Left lung (tissue), 10 donors: ENCODE measurements around the gene FMNL2. TPM values are rescaled to one million over a fixed set of nuclear protein-coding genes. Genes with fewer than 3 reads are reported as not detected.

Experiments
- ATAC-seq: fragments of 200-7000 bp; cut with Tn5 transposase; one replicate; pipeline ENCODE4 v1.9.1; 2020; ENCODE audit warnings: moderate library complexity
- DNase-seq, 4 donors: peaks; one replicate each; pipeline ENCODE4 v3.0.0-alpha.2; 2013 to 2020
- H3K27ac ChIP-seq, 2 donors: fragments of 200-600 bp; sonication (generic) in 1 of 2; one replicate each; pipeline versions ENCODE4 v1.5.0 to v1.8.0; 2020 to 2021
- H3K27me3 ChIP-seq, 2 donors: fragments of 200-600 bp; sonication (generic) in 1 of 2; one replicate each; pipeline versions ENCODE4 v1.5.0 to v1.8.0; 2020 to 2021
- H3K36me3 ChIP-seq, 2 donors: fragments of 200-600 bp; sonication (generic) in 1 of 2; one replicate each; pipeline versions ENCODE4 v1.5.0 to v1.8.0; 2020 to 2021
- H3K4me1 ChIP-seq, 2 donors: fragments of 200-600 bp; one replicate each; pipeline ENCODE4 v1.8.0; 2021
- H3K4me3 ChIP-seq, 2 donors: fragments of 200-600 bp; sonication (generic) in 1 of 2; one replicate each; pipeline versions ENCODE4 v1.5.0 to v1.8.0; 2020 to 2021; ENCODE audit warnings: mild to moderate bottlenecking in 1 of 2
- H3K9me3 ChIP-seq, 2 donors: fragments of 200-600 bp; sonication (generic) in 1 of 2; one replicate each; pipeline versions ENCODE4 v1.5.0 to v1.8.0; 2020 to 2021
- CTCF ChIP-seq, 2 donors: fragments of 200-600 bp; sonication (generic) in 1 of 2; IDR thresholded peaks; one replicate each; pipeline versions ENCODE4 v1.5.0 to v1.8.0; 2021; ENCODE audit warnings: antibody characterized with exemption in 2 of 2
- intact Hi-C, 2 donors: fragments of 100-400 bp; cut with DNase I; formaldehyde crosslinking; loops; one replicate each; pipeline versions ENCODE4 v1.11.2 to v1.14.2; 2022
- polyA plus RNA-seq, 6 donors: library from polyadenylated mRNA; unstranded; fragments of 120-200 nt; gene quantifications; one replicate each; pipeline ENCODE4 v1.2.1, GENCODE V29; 2013; ENCODE audit not compliant: insufficient read length in 6 of 6
- total RNA-seq, 2 donors: library from RNA; stranded (reverse); fragmentation: NEBNext Ultra II Directional; extraction: Animal tissue kit (Norgen Biotek cat#: 25700); gene quantifications; one replicate each; pipeline ENCODE4 v1.2.1, GENCODE V29; 2021
- donor health status: DM: no; HTN: yes; CAD: no.
- donor health status: DM: no; HTN: no; CAD: no.

Gene FMNL2
- total and polyA plus RNA-seq, 8 donors, result 36.3 to 90.0 (median 77.7) TPM

GRCh38 chr2:152389483-152389882 is 54.5 kb downstream of the FMNL2 start:
- ATAC-seq (no peak), DNase-seq (peak in 1 of 4 donors; percentile 65)
- H3K9me3 ChIP-seq, result no peaks in the 10 kb centered on the region
- H3K27ac ChIP-seq, result no peak overlapping the region
- no peak for TF ChIP-seq CTCF (IDR thresholded peaks at IDR 0.05)
- intact Hi-C loops, result no loop called here
- H3K36me3 ChIP-seq, result no peaks in the 10 kb centered on the region
- H3K4me3 ChIP-seq, result no peak overlapping the region
- H3K27me3 ChIP-seq, result no peaks in the 10 kb centered on the region
- peaks cover 0 to 4% of the 10 kb centered on the region in 2 donors for H3K4me1 ChIP-seq

GRCh38 chr2:152390837-152391236 is 55.9 kb downstream of the FMNL2 start:
- Histone ChIP-seq H3K27me3 (no peaks in the 10 kb centered on the region), H3K9me3 (no peaks in the 10 kb centered on the region), H3K4me1 (no peaks in the 10 kb centered on the region), H3K36me3 (no peaks in the 10 kb centered on the region), H3K4me3 (no peak overlapping the region), H3K27ac (no peak overlapping the region)
- ATAC-seq, result no peak
- TF ChIP-seq CTCF (IDR thresholded peaks at IDR 0.05), result no peak
- no peak for DNase-seq
- intact Hi-C loops, result no loop called here

DNA sequence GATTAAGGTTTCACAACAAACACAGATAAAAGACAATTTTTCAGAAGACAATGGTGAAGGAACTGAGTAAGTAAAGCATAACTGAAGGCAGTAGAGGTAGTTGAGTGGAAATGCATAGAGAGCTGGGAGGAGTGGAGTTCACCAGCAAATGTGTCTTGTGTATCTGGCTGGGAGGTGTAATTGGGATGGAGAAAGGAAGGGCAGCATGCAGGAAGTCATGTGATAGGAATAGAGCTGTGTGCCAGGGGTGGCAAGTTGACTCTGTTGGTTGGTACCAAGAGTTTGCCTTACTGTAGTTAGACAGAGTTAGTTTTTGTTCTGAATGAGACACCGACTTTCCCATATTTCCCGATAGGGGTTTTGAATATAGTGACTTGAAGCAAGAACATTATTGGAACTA is 56.3 kb downstream of the FMNL2 start:
- no peak overlapping the region for H3K27ac ChIP-seq
- ATAC-seq (no peak), DNase-seq (no peak)
- no peaks in the 10 kb centered on the region for H3K36me3 ChIP-seq
- no peaks in the 10 kb centered on the region for H3K9me3 ChIP-seq
- no peaks in the 10 kb centered on the region for H3K4me1 ChIP-seq
- H3K27me3 ChIP-seq, result no peaks in the 10 kb centered on the region
- H3K4me3 ChIP-seq, result no peak overlapping the region
- intact Hi-C loops, result no loop called here
- TF ChIP-seq CTCF (IDR thresholded peaks at IDR 0.05), result no peak

GRCh38 chr2:152393377-152393776 is 58.4 kb downstream of the FMNL2 start:
- intact Hi-C loops, result no loop called here
- ATAC-seq (no peak), DNase-seq (no peak)
- H3K4me1 ChIP-seq, result no peaks in the 10 kb centered on the region
- no peaks in the 10 kb centered on the region for H3K27me3 ChIP-seq
- no peak overlapping the region for H3K27ac ChIP-seq
- no peaks in the 10 kb centered on the region for H3K36me3 ChIP-seq
- H3K9me3 ChIP-seq, result no peaks in the 10 kb centered on the region
- TF ChIP-seq CTCF (IDR thresholded peaks at IDR 0.05), result no peak
- H3K4me3 ChIP-seq, result no peak overlapping the region

GRCh38 chr2:152394326-152394725 is 59.4 kb downstream of the FMNL2 start:
- H3K4me1 ChIP-seq, result no peaks in the 10 kb centered on the region
- TF ChIP-seq CTCF (IDR thresholded peaks at IDR 0.05), result no peak
- H3K27me3 ChIP-seq, result no peaks in the 10 kb centered on the region
- intact Hi-C loops, result no loop called here
- DNase-seq (no peak), ATAC-seq (no peak)
- no peak overlapping the region for H3K27ac ChIP-seq
- no peaks in the 10 kb centered on the region for H3K9me3 ChIP-seq
- H3K4me3 ChIP-seq, result no peak overlapping the region
- H3K36me3 ChIP-seq, result no peaks in the 10 kb centered on the region
